ENCODE data around the gene TRIM47. TPM values are rescaled to one million over a fixed set of nuclear protein-coding genes. Genes with fewer than 3 reads are reported as not detected.

The TRIM47 gene
- total and polyA plus RNA-seq, 4 donors, result 6.9 to 18.5 (median 13.8) TPM

- H3K4me3 ChIP-seq (ENCODE audit: low read depth in 1 of 3, low read length in 3 of 3), result no peak overlapping the region
- peaks cover 4 to 22% (median 6%) of the 10 kb centered on the region in 4 donors for H3K36me3 ChIP-seq (ENCODE audit: control insufficient read depth in 4 of 4, insufficient read depth in 3 of 4, low read depth in 1 of 4, low read length in 3 of 4)
- WGBS, result 38% methylated on average over 21 of the region's 21 CpGs
- peaks cover 0 to 22% (median 12%) of the 10 kb centered on the region in 4 donors for H3K4me1 ChIP-seq (ENCODE audit: control insufficient read depth in 4 of 4, insufficient read depth in 4 of 4, low read length in 3 of 4)
- peak; percentile 69 for DNase-seq (ENCODE audit: low spot score)
- H3K9me3 ChIP-seq (ENCODE audit: control insufficient read depth in 4 of 4, low read length in 3 of 4), result no peaks in the 10 kb centered on the region
- peak overlapping the region in 1 of 2 donors; percentile 22 for H3K27ac ChIP-seq (ENCODE audit: low read depth in 1 of 2, low read length in 2 of 2)
- no peaks in the 10 kb centered on the region for H3K27me3 ChIP-seq (ENCODE audit: control insufficient read depth in 4 of 4, insufficient read depth in 4 of 4, low read length in 3 of 4)
- TF ChIP-seq ATF3 (IDR thresholded peaks at IDR 0.05) (no peak), CTCF (IDR thresholded peaks at IDR 0.05; ENCODE audit: low read depth, low read length, missing input control) (peak; percentile 57), RAD21 (IDR thresholded peaks at IDR 0.05) (peak; percentile 55 to 78), FOXA2 (IDR thresholded peaks at IDR 0.05) (no peak), HNF4A (conservative IDR thresholded peaks at IDR 0.05) (no peak), SP1 (IDR thresholded peaks at IDR 0.05) (no peak), ZBTB33 (IDR thresholded peaks at IDR 0.05) (no peak), YY1 (IDR thresholded peaks at IDR 0.05) (no peak), RXRA (IDR thresholded peaks at IDR 0.05) (no peak), FOXA1 (IDR thresholded peaks at IDR 0.05) (no peak), JUND (IDR thresholded peaks at IDR 0.05) (no peak), GABPA (IDR thresholded peaks at IDR 0.05 in 1 of 2, conservative IDR thresholded peaks at IDR 0.05 in 1 of 2) (no peak), TAF1 (conservative IDR thresholded peaks at IDR 0.05) (no peak), NR2F2 (IDR thresholded peaks at IDR 0.05) (no peak), EGR1 (IDR thresholded peaks at IDR 0.05; ENCODE audit: low read depth in 2 of 2) (no peak)
- no peak overlapping the region for H3K9ac ChIP-seq (ENCODE audit: low read depth in 1 of 2, low read length in 2 of 2)
These were observed 50.9 kb downstream of the TRIM47 start for GRCh38 chr17:75827308-75828075.

DNA sequence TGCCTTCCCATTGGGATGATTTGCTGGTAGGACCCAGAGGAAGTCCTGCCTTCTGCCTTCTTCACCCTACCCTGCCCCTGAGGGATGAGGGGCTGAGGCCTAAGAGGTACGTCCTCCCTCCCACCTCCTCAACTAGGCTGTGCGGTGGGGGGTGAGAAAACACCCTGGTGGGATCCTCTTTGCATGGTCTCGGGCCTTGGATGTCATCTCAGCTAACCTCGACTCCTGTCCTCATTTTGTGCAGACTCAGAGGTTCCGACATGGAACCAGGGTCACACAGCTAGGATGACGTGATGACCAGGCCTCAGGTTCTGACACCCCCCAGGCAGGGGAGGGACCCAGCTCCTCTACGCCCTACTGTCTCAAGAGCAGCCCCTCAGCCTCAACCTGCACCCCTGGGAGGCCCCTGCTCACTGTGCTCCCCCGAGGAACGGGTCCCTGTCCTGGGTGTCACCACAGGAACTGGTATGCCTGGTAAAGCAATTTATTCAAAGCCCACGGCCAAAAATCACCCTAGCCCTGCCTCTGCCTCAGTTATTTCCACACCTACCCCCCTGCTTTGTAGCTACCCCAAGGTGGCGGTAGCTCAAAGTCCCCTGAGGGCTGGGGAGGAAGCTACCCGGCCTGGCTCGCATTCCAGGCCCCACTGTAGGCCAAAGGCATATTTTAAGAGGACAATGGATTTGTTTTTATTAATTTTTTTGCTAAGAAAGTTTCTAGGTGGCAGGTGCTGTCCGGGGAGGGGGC, 51.6 kb downstream of the TRIM47 start:
- whole genome bisulfite sequencing, result 82% methylated on average over 14 of the region's 14 CpGs

More for the DNA sequence above, 51.6 kb downstream of the TRIM47 start:
- Histone ChIP-seq H3K4me3 (ENCODE audit: low read depth in 1 of 3, low read length in 3 of 3) (no peak overlapping the region), H3K27me3 (ENCODE audit: control insufficient read depth in 4 of 4, insufficient read depth in 4 of 4, low read length in 3 of 4) (no peaks in the 10 kb centered on the region), H3K4me1 (ENCODE audit: control insufficient read depth in 4 of 4, insufficient read depth in 4 of 4, low read length in 3 of 4) (peaks cover 0 to 29% (median 15%) of the 10 kb centered on the region in 4 donors), H3K9ac (ENCODE audit: low read depth in 1 of 2, low read length in 2 of 2) (no peak overlapping the region), H3K27ac (ENCODE audit: low read depth in 1 of 2, low read length in 2 of 2) (peak overlapping the region; percentile 5 to 22), H3K36me3 (ENCODE audit: control insufficient read depth in 4 of 4, insufficient read depth in 3 of 4, low read depth in 1 of 4, low read length in 3 of 4) (peaks cover 4 to 21% (median 6%) of the 10 kb centered on the region in 4 donors), H3K9me3 (ENCODE audit: control insufficient read depth in 4 of 4, low read length in 3 of 4) (no peaks in the 10 kb centered on the region)
- TF ChIP-seq TAF1 (conservative IDR thresholded peaks at IDR 0.05) (no peak), GABPA (IDR thresholded peaks at IDR 0.05 in 1 of 2, conservative IDR thresholded peaks at IDR 0.05 in 1 of 2) (no peak), CTCF (IDR thresholded peaks at IDR 0.05; ENCODE audit: low read depth, low read length, missing input control) (no peak), ZBTB33 (IDR thresholded peaks at IDR 0.05) (no peak), JUND (IDR thresholded peaks at IDR 0.05) (no peak)
- no peak for DNase-seq (ENCODE audit: low spot score)
